Activated naive CD8-positive, alpha-beta T cell treated with anti-CD3 and anti-CD28 coated beads for 36 hours (primary cell): ENCODE measurements around the gene PPP4R1. TPM values are rescaled to one million over a fixed set of nuclear protein-coding genes. Genes with fewer than 3 reads are reported as not detected.
"Not testable (repeated sequence)": the region's sequence is repeated elsewhere in the genome, so short reads cannot be mapped to it uniquely, and the experiment has no call there.

ENCODE experiments used
- DNase-seq: peaks from one replicate; pipeline ENCODE4 v3.0.0; 2021
- H3K27ac Mint-ChIP-seq: one replicate; pipeline ENCODE4 v1.8.0; 2022; ENCODE audit warnings: mild to moderate bottlenecking, moderate library complexity, mixed read lengths
- H3K27me3 Mint-ChIP-seq: one replicate; pipeline ENCODE4 v1.8.0; 2022; ENCODE audit warnings: mild to moderate bottlenecking, mixed read lengths
- H3K36me3 Mint-ChIP-seq: one replicate; pipeline ENCODE4 v1.8.0; 2021; ENCODE audit warnings: mild to moderate bottlenecking, mixed read lengths
- H3K4me1 Mint-ChIP-seq: one replicate; pipeline ENCODE4 v1.8.0; 2021; ENCODE audit warnings: mixed read lengths
- H3K4me3 Mint-ChIP-seq: one replicate; pipeline ENCODE4 v1.8.0; 2022; ENCODE audit warnings: mild to moderate bottlenecking, moderate library complexity, mixed read lengths
- H3K9me3 Mint-ChIP-seq: one replicate; pipeline ENCODE4 v1.8.0; 2022; ENCODE audit warnings: mixed read lengths
- total RNA-seq, 2 experiments: library from RNA; stranded (reverse); gene quantifications; one replicate each; pipeline ENCODE4 v1.2.3, GENCODE V29; 2021

PPP4R1 gene
- total RNA-seq, 2 experiments from 2014 or later: 33.7 to 37.7 TPM

DNA sequence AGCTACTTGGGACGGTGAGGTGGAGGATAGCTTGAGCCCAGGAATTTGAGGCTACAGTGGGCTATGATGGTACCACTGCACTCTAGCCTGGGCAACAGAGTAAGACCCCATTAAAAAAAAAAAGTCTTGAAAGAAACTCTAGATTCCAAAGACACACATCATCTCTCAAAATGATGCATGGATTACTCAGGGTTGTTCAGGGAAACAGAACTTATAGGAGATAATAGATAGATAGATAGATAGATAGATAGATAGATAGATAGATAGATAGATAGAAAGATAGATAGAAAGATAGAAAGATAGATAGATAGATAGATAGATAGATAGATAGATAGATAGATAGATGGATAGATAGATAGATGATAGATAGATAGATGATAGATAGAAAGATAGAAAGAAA lies 26.7 kb upstream of the PPP4R1 start:
- H3K9me3 Mint-ChIP-seq, H3K4me3 Mint-ChIP-seq, DNase-seq, H3K27ac Mint-ChIP-seq, H3K27me3 Mint-ChIP-seq, H3K4me1 Mint-ChIP-seq, H3K36me3 Mint-ChIP-seq: not testable (repeated sequence)

DNA sequence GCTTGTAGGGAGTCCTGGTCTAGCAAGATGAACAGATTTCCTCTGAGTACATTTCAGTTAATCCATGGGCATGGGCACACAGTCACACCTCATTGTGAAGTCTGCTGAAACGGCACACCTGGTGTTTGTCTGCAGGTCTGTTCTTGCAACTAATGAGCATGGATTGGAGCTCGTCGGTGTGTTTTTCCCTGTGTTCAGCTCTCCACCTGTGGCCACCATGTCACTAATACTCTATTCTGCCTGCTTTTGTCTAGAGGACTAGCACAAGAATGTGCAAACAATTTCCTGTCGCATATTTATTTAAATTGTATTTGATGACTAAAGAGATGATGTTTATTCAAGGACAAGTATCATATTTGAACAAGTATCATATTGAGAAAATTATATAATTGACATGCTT lies 24.5 kb upstream of the PPP4R1 start:
- DNase-seq: no peak
- H3K36me3 Mint-ChIP-seq: no peaks in the 10 kb centered on the region
- peaks cover 3% of the 10 kb centered on the region for H3K9me3 Mint-ChIP-seq
- no peaks in the 10 kb centered on the region for H3K4me1 Mint-ChIP-seq
- peaks cover 3% of the 10 kb centered on the region for H3K27me3 Mint-ChIP-seq
- H3K4me3 Mint-ChIP-seq: no peak overlapping the region
- H3K27ac Mint-ChIP-seq: no peak overlapping the region

DNA sequence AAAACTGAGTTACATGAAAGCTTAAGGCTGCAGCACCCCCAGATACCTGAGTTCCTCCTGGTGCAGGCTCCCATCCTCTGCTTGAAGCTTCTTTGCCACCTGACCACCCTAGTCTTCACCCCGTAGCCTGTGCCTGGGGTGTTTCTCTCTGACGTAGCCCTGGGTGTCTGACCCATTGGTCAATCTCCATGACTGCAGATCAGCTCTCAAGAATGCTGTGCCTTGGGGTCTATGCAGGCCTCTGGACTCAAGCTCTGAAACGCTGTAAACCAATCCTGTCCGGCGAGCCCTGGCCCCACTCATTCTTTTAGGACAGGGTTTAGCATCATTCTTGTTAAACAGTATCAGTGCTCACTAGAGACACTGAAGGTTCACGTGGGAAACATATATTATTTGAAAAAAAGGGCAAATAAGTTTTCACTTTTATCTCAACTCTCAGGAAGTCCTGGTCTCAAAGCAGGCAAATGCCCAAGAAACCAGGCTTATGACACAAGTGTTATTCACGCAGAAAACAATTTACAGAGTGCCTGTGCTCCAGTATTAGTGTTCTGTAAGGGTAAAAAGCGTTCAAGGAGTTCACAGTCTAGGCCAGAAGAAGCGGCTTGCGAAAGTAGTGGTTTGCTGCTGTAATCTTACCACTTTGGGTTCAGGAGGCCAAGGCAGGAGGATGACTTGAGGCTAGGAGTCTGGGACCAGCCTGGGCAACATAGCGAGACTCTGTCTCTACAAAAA lies 22.8 kb upstream of the PPP4R1 start:
- Mint-ChIP-seq H3K4me3 (no peak overlapping the region), H3K9me3 (peaks cover 3% of the 10 kb centered on the region), H3K36me3 (no peaks in the 10 kb centered on the region), H3K4me1 (no peaks in the 10 kb centered on the region), H3K27ac (no peak overlapping the region), H3K27me3 (peaks cover 3% of the 10 kb centered on the region)
- DNase-seq: no peak

DNA sequence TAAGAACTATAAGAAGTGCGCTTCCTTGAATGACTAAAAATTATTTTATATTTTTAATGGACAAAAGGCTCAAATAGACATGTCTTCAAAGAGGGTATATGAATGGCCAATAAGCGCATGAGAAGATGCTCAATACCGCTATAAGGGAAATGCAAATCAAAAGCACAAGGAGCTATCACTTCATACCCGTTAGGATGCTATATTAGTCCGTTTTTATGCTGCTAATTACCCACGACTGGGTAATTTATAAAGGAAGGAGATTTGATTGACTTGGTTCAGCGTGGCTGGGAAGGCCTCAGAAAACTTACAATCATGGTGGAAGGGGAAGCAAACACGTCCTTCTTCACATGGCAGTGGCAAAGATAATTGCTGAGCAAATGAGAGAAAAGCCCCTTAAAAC lies 20.5 kb upstream of the PPP4R1 start:
- H3K36me3 Mint-ChIP-seq: no peaks in the 10 kb centered on the region
- H3K4me3 Mint-ChIP-seq: no peak overlapping the region
- peaks cover 3% of the 10 kb centered on the region for H3K27me3 Mint-ChIP-seq
- no peaks in the 10 kb centered on the region for H3K4me1 Mint-ChIP-seq
- no peak overlapping the region for H3K27ac Mint-ChIP-seq
- DNase-seq: no peak
- H3K9me3 Mint-ChIP-seq: peaks cover 3% of the 10 kb centered on the region

DNA sequence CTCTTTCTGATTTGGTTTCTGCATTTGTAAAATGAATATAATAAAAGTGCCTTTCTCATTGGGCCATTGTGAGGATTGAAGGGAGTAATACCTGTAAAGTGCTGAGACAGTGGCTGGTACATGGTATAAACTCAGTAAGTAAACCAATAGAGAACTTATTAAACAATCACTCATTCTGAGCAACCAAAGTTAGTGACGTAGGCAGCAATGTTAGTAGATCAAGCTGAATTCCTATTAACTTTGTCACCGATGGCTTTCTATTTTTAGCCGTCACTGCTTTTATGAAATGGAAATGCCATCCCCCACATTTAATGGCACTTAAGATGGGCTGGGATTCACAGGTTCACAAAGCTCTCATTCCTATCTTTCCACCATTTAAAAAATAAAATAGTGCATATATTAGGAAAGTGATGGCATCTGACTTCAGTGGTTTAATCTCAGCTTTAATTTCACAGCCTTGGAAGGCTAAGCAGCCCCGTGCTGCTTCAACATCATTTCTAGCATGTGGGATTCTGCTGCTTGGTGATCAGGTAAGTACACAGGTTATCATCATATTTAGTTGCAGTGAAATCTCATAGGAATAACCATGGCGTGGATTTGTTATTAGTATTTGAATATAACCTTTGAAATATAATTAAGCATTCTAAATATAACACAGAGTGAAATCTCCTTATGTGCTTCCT lies 17.6 kb upstream of the PPP4R1 start:
- Mint-ChIP-seq H3K9me3 (peaks cover 3% of the 10 kb centered on the region), H3K4me1 (no peaks in the 10 kb centered on the region), H3K27me3 (peaks cover 3% of the 10 kb centered on the region), H3K4me3 (no peak overlapping the region), H3K36me3 (no peaks in the 10 kb centered on the region), H3K27ac (no peak overlapping the region)
- no peak for DNase-seq

DNA sequence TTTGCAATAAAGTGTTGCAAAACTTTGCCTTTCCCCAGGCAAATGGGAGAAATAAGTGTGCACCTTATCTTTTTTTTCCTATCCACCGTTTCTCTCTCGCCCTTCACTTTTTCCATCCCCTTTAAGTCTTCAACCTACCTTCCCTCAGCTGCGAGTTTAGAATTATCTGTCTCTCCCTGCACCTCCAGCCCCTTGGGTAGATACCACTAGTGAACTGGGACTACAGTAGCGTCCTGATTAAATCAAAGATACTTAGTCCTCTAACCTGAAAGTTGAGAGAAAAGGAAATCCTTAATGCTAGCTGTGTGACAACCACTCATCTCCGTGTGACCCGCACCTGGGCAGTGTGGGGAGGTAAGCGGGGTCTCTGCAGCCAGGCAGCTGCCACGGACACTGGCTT lies 16.1 kb upstream of the PPP4R1 start:
- Mint-ChIP-seq H3K36me3 (no peaks in the 10 kb centered on the region), H3K4me1 (no peaks in the 10 kb centered on the region), H3K4me3 (no peak overlapping the region), H3K27ac (no peak overlapping the region), H3K27me3 (no peaks in the 10 kb centered on the region), H3K9me3 (peaks cover 3% of the 10 kb centered on the region)
- no peak for DNase-seq

DNA sequence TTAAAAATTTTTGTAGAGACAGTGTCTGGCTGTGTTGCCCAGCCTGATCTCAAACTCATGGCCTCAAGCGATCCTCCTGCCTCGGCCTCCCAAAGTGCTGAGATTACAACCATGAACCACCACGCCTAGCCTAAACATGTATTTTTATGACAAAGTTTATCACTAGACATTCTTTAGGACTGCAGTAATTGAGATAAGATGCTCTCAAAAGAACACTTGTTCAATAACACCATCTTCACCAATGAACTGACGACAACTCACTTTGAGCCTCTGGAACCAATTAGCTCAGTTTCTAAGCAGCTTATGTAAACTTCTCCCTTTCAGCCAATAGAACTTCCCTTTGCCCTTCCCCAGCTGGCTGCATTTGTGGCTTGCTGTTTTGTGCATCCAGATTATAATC lies 15.3 kb upstream of the PPP4R1 start:
- H3K9me3 Mint-ChIP-seq: no peaks in the 10 kb centered on the region
- H3K4me3 Mint-ChIP-seq: no peak overlapping the region
- no peaks in the 10 kb centered on the region for H3K4me1 Mint-ChIP-seq
- no peak overlapping the region for H3K27ac Mint-ChIP-seq
- no peaks in the 10 kb centered on the region for H3K27me3 Mint-ChIP-seq
- no peaks in the 10 kb centered on the region for H3K36me3 Mint-ChIP-seq
- no peak for DNase-seq

DNA sequence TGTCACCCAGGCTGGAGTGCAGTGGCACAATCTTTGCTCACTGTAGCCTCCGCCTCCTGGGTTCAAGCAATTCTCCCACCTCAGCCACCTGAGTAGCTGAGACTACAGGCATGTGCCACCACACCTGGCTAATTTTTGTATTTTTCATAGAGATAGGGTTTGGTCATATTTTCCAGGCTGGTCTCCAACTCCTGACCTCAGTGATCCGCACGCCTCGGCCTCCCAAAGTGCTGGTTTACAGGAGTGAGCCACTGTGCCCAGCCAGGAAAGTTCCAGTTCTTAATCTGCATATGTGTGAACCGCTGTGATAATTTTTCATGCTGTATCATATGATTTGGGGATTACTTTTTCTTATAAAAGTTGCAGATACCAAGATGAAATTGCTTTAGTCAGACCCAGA lies 14.6 kb upstream of the PPP4R1 start:
- Mint-ChIP-seq H3K9me3 (no peaks in the 10 kb centered on the region), H3K27me3 (no peaks in the 10 kb centered on the region), H3K4me3 (no peak overlapping the region), H3K36me3 (no peaks in the 10 kb centered on the region), H3K27ac (no peak overlapping the region), H3K4me1 (no peaks in the 10 kb centered on the region)
- DNase-seq: no peak

DNA sequence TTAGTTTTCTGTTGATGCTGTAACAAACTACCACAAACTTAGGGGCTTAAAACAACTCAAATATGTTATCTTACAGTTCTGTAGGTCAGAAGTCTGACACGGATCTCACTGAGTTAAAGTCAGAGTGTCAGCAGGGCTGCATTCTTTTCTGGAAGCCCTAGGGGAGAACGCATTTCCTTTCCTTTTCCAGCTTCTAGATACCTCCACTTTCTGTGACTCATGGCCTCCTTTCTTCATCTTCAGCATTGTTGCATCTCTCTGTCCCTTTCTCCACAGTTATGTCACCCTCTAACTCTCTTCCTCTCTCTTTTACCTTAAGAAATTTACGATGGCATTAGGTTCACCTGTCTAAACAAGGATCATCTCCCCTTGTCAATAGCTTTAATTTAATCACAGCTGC lies 13.3 kb upstream of the PPP4R1 start:
- H3K27ac Mint-ChIP-seq: no peak overlapping the region

DNA sequence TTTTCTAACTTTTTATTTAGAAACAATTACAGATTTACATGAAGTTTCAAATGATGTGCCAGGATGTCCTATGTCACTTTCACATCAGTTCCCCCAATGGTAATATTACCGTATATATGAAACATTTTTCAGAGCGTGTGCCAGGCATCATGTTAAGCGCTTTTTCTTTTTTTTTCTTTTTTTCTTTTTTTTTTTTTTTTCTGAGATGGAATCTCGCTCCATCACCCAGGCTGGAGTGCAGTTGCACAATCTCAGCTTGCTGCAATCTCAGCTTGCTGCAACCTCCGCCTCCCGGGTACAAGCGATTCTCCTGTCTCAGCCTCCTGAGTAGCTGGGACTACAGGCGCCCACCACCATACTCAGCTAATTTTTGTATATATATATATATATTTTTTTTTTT lies 5.6 kb upstream of the PPP4R1 start:
- no peak overlapping the region for H3K4me3 Mint-ChIP-seq
- peaks cover 12% of the 10 kb centered on the region for H3K4me1 Mint-ChIP-seq
- no peaks in the 10 kb centered on the region for H3K9me3 Mint-ChIP-seq
- no peak for DNase-seq
- H3K36me3 Mint-ChIP-seq: no peaks in the 10 kb centered on the region
- H3K27me3 Mint-ChIP-seq: no peaks in the 10 kb centered on the region
- H3K27ac Mint-ChIP-seq: no peak overlapping the region

More for the DNA sequence above, 13.3 kb upstream of the PPP4R1 start:
- no peaks in the 10 kb centered on the region for H3K27me3 Mint-ChIP-seq
- H3K4me1 Mint-ChIP-seq: no peaks in the 10 kb centered on the region
- no peaks in the 10 kb centered on the region for H3K36me3 Mint-ChIP-seq
- DNase-seq: no peak
- H3K9me3 Mint-ChIP-seq: no peaks in the 10 kb centered on the region
- H3K4me3 Mint-ChIP-seq: no peak overlapping the region

DNA sequence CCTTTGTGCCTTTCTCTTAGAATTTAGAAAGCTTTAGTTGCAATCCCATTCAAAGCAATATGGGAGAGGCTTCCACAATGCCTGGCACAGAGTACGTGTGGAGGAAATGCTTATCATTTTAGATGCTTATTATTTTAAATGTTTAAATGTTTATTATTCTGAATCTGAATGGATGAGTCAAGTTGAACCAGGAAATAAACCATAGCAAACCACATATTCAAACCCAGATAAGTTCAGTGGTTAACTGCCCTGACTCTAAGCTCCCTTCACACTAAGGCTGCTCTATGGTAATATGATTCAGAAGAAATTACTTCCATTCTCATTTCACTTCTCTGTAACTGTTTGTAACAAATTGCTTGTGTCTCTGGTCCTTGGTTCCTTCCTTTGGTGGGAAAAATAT lies 5.2 kb upstream of the PPP4R1 start:
- H3K4me1 Mint-ChIP-seq: peaks cover 12% of the 10 kb centered on the region
- H3K9me3 Mint-ChIP-seq: no peaks in the 10 kb centered on the region
- no peak overlapping the region for H3K4me3 Mint-ChIP-seq
- H3K36me3 Mint-ChIP-seq: no peaks in the 10 kb centered on the region
- H3K27ac Mint-ChIP-seq: no peak overlapping the region
- no peaks in the 10 kb centered on the region for H3K27me3 Mint-ChIP-seq
- DNase-seq: no peak

DNA sequence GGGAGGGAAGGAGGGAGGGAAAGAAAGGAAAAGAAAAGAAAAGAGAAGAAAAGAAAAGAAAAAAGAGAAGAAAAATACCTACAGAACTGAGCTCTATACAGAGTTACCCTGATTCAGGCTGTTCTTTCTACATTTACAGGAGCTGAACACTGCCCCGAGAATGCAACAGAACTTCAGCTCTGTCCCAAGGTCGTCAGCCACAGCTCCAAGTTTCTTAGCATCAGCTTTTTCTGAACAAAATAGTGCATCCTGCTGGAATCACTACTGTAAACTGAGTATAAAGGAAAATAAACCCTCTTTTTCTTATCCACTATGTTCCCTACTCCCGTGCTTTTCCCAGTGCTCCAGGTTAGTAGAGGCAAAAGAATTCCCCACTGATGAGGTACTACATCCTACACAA lies 4.7 kb upstream of the PPP4R1 start:
- H3K27ac Mint-ChIP-seq: no peak overlapping the region
- H3K36me3 Mint-ChIP-seq: no peaks in the 10 kb centered on the region
- no peaks in the 10 kb centered on the region for H3K9me3 Mint-ChIP-seq
- no peaks in the 10 kb centered on the region for H3K27me3 Mint-ChIP-seq
- H3K4me3 Mint-ChIP-seq: no peak overlapping the region
- peaks cover 12% of the 10 kb centered on the region for H3K4me1 Mint-ChIP-seq
- no peak for DNase-seq

DNA sequence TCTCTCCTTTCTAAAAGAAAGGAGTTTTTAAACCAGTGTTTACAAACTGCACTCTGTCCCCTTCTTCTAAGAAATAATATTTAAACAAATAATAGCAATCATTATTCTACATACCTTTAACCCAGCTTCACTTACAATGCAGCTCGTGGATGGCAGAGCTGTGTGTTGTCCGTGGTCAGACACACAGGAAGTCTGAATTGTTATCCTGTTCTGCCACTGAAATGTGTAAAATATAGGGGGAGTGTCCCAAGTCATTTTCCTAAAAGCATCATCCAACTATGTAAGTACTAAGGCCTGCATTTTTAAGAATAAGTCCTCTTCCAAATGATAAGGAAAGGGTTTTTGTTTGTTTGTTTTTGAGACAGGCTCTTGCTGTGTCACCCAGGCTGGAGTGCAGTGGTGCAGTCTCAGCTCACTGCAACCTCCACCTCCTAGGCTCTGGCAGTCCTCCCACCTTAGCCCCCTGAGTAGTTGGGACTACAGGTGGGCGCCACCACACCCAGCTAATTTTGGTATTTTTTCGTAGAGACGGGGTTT lies 2.7 kb upstream of the PPP4R1 start:
- H3K27me3 Mint-ChIP-seq: no peaks in the 10 kb centered on the region
- no peak overlapping the region for H3K27ac Mint-ChIP-seq
- no peak overlapping the region for H3K4me3 Mint-ChIP-seq
- no peaks in the 10 kb centered on the region for H3K9me3 Mint-ChIP-seq
- DNase-seq: no peak
- H3K4me1 Mint-ChIP-seq: peaks cover 27% of the 10 kb centered on the region
- H3K36me3 Mint-ChIP-seq: peaks cover under 1% of the 10 kb centered on the region

DNA sequence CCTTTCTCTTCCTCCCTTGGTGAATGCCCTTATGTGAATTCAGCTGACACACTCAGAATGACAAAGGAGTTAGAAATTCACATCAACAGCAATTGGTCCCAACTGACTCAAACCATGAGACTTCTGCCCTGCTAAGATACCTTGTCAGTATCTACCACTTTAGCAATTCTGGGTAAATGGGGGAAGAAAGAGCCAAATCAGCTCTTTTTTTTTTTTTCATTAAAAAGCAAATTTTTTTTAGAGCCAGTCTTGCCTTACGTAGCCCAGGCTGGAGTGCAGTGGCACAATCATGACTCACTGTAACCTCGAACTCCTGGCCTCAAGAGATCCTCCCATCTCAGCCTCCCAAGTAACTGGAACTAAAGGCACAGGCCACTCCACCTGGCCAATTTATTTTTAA lies 1.7 kb upstream of the PPP4R1 start:
- Mint-ChIP-seq H3K9me3 (no peaks in the 10 kb centered on the region), H3K27me3 (no peaks in the 10 kb centered on the region), H3K27ac (no peak overlapping the region), H3K36me3 (peaks cover 7% of the 10 kb centered on the region), H3K4me1 (peaks cover 29% of the 10 kb centered on the region), H3K4me3 (no peak overlapping the region)
- DNase-seq: no peak

DNA sequence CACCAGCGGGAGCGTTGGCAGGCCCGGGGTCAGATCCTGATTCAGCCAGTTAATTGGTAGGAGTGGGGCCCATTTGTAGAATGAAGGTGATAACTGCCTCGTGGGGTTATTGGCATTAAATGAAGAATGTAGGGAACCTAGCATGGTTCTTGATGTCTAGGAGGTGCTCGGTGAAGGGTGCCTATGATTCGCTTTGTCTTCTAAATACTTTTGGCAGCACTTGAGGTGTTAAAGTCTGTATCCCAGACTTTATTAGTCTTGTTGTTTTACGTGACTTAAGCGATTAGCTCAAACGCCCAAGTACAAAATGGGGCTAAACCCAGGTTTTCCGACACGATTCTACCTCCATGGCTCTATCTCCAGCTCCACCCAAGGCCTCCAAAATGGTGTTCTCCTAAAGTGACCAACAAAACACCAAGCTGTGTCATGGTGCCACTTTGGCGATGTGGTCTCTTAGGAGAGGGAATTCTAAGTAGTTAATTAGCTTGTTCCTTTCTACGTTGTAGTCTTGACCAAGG lies 980 bp upstream of the PPP4R1 start:
- H3K4me1 Mint-ChIP-seq: peaks cover 32% of the 10 kb centered on the region

More for the DNA sequence above, 980 bp upstream of the PPP4R1 start:
- Mint-ChIP-seq H3K4me3 (peak overlapping the region; percentile 72), H3K36me3 (peaks cover 10% of the 10 kb centered on the region), H3K27me3 (no peaks in the 10 kb centered on the region), H3K27ac (peak overlapping the region; percentile 56), H3K9me3 (no peaks in the 10 kb centered on the region)
- DNase-seq: no peak
